Measurements from ENCODE around the gene TSSK6.

GRCh38 chr19:19517235-19517619, 1.9 kb upstream of the TSSK6 start:
- TF ChIP-seq CTCF (conservative IDR thresholded peaks at IDR 0.05; ENCODE audit: low read depth, low read length) (no peak), EZH2 (IDR thresholded peaks at IDR 0.05; ENCODE audit: low read length, unreplicated experiment) (no peak)

Data from PC-3 (cell line).